HG03432 (cell line): ENCODE data around the gene RBMXL3.

ENCODE experiments used
- ATAC-seq: cut with Tn5 transposase; IDR thresholded peaks from one replicate; pipeline ENCODE4 v1.9.1; 2021; ENCODE audit warnings: mild to moderate bottlenecking, moderate library complexity; ENCODE audit not compliant: unreplicated experiment

The RBMXL3 gene

DNA sequence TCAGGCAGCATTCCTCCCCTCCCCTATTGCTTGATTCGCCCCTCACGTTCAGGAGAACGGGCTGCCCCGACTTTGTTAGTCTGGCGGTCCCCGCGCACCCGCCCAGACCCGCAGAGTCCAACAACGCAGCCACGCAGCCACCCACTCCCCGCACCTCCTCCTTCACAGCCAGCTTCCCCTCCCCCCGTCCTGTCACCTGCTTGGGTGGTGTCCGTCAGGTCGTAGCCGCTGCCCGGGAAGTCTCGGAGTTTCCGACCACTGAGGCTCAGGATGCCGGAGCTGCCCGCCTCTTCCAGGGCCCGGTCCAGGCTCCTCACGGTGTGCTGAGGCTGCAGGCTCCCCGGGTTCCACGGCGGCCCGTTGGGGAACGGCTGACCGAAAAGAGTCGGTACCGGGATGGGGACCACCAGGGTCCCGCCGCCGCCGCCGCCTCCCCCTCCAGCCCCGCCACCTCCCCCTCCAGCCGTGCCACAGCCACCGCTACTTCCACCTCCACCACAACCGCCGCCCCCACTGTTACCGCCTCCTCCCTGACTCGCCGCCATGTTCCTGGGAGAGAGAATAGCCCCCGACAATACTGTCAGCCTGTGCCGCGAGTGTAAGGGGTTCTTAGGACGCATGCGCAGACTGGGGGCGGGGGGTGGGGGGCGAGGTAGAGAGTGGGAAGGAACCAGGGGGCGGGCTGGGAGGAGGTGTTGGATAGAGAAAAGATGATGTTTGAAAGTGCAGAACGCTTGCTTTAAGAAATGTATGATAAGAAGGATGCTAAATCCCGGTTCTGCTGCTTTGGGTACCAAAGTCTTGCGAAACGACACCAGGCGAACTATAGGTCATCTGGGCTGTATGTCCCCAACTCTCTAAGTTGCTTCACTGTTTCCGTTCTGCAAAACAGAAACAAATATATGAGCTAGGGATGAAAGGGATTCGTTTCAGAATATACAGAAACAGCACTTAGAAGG, 44.6 kb downstream of the RBMXL3 start, which contains the start of gene LRCH2:
TSS of gene LRCH2 (minus strand) at position 600 of the 959 bp plus-strand sequence. CDS start at position 545, 55 bp downstream.
- no peak for ATAC-seq

DNA sequence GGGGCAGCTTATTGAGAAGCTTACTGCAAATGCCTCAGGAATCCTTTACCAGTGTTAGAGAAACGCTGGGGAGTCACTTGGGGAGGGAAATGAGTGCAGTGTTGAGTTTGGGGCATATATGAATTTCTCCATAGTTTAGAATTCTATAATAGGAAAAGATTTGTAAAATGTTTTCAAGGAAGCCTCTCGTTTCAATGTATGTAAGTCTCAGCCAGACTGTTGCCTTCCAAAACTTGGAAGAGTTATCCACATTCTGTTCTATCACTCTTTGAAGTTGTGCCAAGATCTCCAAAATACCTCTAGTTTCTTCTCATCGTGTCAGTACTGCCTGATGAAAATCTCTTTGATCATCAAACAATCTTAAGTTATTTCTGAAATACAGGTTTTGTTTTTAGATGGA, 45.3 kb downstream of the RBMXL3 start:
- no peak for ATAC-seq

GRCh38 chrX:115236560-115236959, 47.4 kb downstream of the RBMXL3 start:
- no peak for ATAC-seq

DNA sequence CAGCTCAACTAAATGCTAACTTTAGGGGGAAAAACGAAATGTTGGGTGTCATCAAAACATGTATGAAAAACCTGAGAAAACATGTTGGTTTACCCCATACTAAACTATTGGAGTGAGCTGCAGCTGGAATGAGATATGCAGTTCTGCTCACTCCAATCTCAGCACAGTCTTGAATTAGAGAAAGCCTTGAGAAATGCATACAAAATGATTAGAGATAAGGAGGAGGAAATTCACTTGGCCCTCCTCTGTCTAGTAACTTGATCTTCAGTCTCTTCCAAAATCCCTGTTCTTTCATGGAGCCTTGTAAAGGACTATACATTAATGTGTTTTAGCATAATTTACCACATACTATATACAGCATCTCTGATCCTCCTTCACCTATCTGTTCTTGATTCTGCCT, 47.8 kb downstream of the RBMXL3 start:
- no peak for ATAC-seq
